HL-60 (cell line): ENCODE data around the gene ZDHHC7.

Experiments used
- DNase-seq, 2 experiments: peaks; one replicate each; pipeline ENCODE4 v3.0.0-alpha.2; 2010 to 2020; ENCODE audit warnings: low read depth in 1 of 2, low spot score in 1 of 2
- H3K27ac ChIP-seq: fragments of 250-450 bp; sonication (Bioruptor Pico); replicated peaks from 2 replicates; pipeline ENCODE4 v1.5.1; 2020; ENCODE audit warnings: mild to moderate bottlenecking, moderate library complexity
- H3K27me3 ChIP-seq: fragments of 250-450 bp; sonication (Bioruptor Pico); 2 replicates; pipeline ENCODE4 v1.5.1; 2021; ENCODE audit warnings: mild to moderate bottlenecking, moderate library complexity; ENCODE audit not compliant: insufficient read depth, poor library complexity, severe bottlenecking
- H3K4me3 ChIP-seq: replicated peaks from 2 replicates; pipeline ENCODE4 v1.5.1; 2011; ENCODE audit warnings: mild to moderate bottlenecking, control low read depth, low read length; ENCODE audit not compliant: insufficient read depth
- CTCF ChIP-seq: IDR thresholded peaks from one replicate; pipeline ENCODE4 v1.5.1; 2011; ENCODE audit warnings: low read length, control low read depth, inconsistent platforms; ENCODE audit not compliant: insufficient read depth
- GABPA ChIP-seq: IDR thresholded peaks from 2 replicates; pipeline ENCODE4 v1.6.1; 2012; ENCODE audit warnings: low read depth
- POLR2AphosphoS5 ChIP-seq: IDR thresholded peaks from 2 replicates; pipeline ENCODE4 v1.6.1; 2012; ENCODE audit warnings: low read depth
- SPI1 ChIP-seq: IDR thresholded peaks from 2 replicates; pipeline ENCODE4 v1.6.1; 2012; ENCODE audit warnings: low read depth, mild to moderate bottlenecking, borderline replicate concordance
- TF ChIP-seq, protein P1 (sequence below): IDR thresholded peaks from 2 replicates; pipeline ENCODE4 v1.6.1; 2012; ENCODE audit warnings: low read depth; ENCODE audit not compliant: insufficient replicate concordance

ZDHHC7 gene

DNA sequence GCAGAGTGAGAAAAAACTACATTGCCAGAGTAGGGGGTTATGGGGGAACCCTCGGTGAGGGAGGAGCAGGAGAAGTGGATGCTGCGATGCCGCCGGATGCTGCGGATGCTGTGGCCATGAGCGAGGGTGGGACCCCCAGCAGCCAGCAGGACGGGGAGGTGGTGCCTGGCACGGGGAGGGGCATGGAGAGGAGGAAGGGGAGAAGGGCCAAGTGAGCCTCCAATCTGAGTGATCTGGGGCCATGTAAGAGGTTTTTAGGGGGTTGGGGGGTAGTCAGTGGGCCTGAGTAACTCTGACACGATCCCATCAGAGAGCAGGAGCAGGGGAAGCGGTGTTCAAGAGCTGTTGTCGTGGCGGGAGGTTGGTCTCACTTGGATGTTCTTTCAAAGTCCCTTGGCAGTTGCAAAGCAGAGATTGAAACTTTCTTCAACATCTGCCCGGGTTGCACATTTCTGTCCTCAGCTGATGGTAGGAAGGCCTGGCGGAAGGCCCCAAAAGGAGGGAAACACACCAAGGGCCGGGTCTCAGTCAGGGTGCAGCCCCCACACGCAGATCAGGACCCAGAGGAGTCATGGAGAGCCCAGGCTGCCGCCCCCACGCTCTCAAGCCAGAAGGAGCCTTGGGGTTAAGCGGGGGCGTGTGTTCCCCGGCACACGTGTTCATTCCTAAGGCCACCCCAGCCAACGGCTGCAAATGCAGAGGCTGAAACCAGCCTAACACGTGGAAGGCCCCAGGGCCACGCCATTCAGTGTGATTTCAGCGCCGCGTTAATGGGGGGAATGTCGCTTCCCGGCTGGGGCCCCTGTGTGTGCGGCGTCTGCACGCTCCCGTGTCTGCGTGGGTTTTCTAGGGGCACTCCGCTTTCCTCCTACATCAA lies 81.7 kb downstream of the ZDHHC7 start:
- Histone ChIP-seq H3K27me3 (no peaks in the 10 kb centered on the region), H3K27ac (no peak overlapping the region), H3K4me3 (no peak overlapping the region)
- DNase-seq = no peak
- TF ChIP-seq, protein P1, sequence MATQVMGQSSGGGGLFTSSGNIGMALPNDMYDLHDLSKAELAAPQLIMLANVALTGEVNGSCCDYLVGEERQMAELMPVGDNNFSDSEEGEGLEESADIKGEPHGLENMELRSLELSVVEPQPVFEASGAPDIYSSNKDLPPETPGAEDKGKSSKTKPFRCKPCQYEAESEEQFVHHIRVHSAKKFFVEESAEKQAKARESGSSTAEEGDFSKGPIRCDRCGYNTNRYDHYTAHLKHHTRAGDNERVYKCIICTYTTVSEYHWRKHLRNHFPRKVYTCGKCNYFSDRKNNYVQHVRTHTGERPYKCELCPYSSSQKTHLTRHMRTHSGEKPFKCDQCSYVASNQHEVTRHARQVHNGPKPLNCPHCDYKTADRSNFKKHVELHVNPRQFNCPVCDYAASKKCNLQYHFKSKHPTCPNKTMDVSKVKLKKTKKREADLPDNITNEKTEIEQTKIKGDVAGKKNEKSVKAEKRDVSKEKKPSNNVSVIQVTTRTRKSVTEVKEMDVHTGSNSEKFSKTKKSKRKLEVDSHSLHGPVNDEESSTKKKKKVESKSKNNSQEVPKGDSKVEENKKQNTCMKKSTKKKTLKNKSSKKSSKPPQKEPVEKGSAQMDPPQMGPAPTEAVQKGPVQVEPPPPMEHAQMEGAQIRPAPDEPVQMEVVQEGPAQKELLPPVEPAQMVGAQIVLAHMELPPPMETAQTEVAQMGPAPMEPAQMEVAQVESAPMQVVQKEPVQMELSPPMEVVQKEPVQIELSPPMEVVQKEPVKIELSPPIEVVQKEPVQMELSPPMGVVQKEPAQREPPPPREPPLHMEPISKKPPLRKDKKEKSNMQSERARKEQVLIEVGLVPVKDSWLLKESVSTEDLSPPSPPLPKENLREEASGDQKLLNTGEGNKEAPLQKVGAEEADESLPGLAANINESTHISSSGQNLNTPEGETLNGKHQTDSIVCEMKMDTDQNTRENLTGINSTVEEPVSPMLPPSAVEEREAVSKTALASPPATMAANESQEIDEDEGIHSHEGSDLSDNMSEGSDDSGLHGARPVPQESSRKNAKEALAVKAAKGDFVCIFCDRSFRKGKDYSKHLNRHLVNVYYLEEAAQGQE = no peak

DNA sequence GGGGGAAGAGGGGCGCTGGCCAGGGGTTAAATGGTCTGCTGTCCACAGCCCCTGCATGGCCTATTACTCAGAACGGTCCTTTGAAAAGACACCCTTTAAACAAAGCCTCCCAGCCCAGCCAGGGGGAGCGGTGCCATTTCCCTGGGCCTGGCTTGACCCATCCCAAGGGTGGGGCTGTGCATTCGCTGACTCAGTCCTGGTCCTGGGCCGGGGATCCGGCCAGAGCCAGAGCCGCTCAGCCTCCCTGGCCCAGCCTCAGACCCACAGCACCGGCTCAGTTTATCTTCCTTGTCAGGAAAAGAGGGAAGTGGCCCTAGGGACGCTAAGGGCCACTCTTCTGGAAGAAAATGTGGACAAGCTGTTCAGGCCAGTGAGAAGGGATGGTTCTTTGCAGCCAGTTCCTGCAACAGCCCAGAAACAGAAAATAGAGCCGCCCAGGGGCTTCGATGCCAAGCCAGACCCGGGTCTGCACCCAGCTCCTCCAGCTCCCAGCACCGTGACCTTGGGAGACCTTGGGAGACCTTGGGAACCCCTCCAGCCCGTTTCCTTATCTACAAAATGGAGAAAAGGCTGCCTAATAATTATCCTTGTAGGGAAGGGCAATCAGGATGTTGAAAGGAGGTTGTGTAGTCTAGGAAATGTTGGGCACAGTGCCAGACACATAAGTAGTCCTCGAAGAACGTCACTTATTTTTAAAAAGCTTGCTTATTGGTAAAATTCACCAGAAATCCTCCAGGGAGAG lies 82.5 kb downstream of the ZDHHC7 start:
- DNase-seq = no peak

DNA sequence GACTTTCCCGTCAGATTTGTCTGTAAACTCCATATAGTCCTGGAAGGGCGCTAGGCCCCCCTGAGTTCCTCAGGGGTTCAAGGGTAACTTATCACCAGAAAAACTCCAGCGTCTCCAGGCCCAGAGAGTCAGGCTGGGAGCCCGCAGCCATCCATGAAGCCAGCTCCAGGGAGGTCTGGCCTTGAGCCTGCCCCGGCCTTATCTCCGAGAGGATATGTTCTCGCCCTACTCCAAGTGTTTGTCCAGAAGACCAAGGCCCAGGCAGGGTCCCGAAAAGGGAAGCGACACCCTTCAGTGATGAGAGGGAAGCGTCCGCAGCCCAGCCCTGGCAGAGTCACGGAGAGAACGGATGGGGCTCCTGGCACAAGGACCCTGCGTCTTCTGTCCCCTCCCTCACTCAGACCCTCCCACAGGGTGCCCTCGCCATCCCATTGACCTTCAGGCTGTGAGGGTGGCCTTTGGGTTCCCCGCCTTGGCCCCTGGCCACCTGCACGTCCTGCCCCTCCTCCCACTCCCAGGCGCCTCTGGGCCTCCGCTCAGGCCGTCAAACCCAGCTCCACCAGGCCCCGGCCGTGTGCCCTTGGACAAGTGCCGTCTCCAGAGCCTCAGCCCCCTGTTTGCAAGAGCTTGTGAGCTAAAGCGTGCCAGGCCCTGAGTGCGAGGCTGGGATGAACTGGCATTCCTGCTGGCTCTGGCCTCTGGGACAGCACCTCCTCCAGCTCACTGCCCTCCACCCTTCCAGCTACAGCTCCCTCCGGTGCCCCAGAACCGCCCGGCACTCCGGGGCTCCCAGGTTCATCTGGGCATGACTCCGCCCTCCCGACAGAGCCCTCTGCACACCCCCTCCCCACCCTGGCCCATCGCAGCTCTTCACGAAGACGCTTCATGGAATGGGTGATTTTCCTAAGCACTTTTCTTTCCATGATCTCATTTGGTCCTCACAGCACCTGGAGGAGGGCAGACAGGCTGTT lies 83.4 kb downstream of the ZDHHC7 start:
- no peak for DNase-seq
- Histone ChIP-seq H3K27me3 (no peaks in the 10 kb centered on the region), H3K27ac (no peak overlapping the region), H3K4me3 (no peak overlapping the region)
- TF ChIP-seq, protein P1 = no peak
- TF ChIP-seq POLR2AphosphoS5 (no peak), CTCF (no peak), SPI1 (no peak), GABPA (no peak)

More for the DNA sequence above, 82.5 kb downstream of the ZDHHC7 start:
- TF ChIP-seq, protein P1 = no peak
- TF ChIP-seq CTCF = no peak
- no peak for TF ChIP-seq SPI1
- TF ChIP-seq GABPA = no peak
- TF ChIP-seq POLR2AphosphoS5 = no peak
- no peak overlapping the region for H3K27ac ChIP-seq
- no peak overlapping the region for H3K4me3 ChIP-seq
- no peaks in the 10 kb centered on the region for H3K27me3 ChIP-seq
